Effector memory CD4-positive, alpha-beta T cell (primary cell): ENCODE measurements around the gene ADGRA1.

Source experiments
- DNase-seq, 3 donors: peaks; one replicate each; pipeline ENCODE4 v3.0.0-alpha.2; 2020
- H3K27ac ChIP-seq: 2 replicates; pipeline ENCODE4 v1.7.0; 2013; ENCODE audit warnings: mild to moderate bottlenecking, low read length, moderate library complexity; ENCODE audit not compliant: insufficient read depth, poor library complexity, severe bottlenecking
- H3K27me3 ChIP-seq: replicated peaks from 2 replicates; pipeline ENCODE4 v1.7.0; 2013; ENCODE audit warnings: mild to moderate bottlenecking, low read length; ENCODE audit not compliant: insufficient read depth, control insufficient read depth, poor library complexity, severe bottlenecking
- H3K36me3 ChIP-seq: 2 replicates; pipeline ENCODE4 v1.7.0; 2013; ENCODE audit warnings: mild to moderate bottlenecking, low read length, moderate library complexity; ENCODE audit not compliant: control insufficient read depth, insufficient read depth
- H3K4me1 ChIP-seq: 2 replicates; pipeline ENCODE4 v1.7.0; 2013; ENCODE audit warnings: low read length, mild to moderate bottlenecking; ENCODE audit not compliant: control insufficient read depth, insufficient read depth, poor library complexity, severe bottlenecking
- H3K4me3 ChIP-seq: 2 replicates; pipeline ENCODE4 v1.7.0; 2013; ENCODE audit warnings: low read length, low read depth, mild to moderate bottlenecking; ENCODE audit not compliant: insufficient read depth, poor library complexity, severe bottlenecking
- H3K9me3 ChIP-seq: 2 replicates; pipeline ENCODE4 v1.7.0; 2013; ENCODE audit warnings: mild to moderate bottlenecking, low read length, moderate library complexity; ENCODE audit not compliant: control insufficient read depth

Gene ADGRA1

DNA sequence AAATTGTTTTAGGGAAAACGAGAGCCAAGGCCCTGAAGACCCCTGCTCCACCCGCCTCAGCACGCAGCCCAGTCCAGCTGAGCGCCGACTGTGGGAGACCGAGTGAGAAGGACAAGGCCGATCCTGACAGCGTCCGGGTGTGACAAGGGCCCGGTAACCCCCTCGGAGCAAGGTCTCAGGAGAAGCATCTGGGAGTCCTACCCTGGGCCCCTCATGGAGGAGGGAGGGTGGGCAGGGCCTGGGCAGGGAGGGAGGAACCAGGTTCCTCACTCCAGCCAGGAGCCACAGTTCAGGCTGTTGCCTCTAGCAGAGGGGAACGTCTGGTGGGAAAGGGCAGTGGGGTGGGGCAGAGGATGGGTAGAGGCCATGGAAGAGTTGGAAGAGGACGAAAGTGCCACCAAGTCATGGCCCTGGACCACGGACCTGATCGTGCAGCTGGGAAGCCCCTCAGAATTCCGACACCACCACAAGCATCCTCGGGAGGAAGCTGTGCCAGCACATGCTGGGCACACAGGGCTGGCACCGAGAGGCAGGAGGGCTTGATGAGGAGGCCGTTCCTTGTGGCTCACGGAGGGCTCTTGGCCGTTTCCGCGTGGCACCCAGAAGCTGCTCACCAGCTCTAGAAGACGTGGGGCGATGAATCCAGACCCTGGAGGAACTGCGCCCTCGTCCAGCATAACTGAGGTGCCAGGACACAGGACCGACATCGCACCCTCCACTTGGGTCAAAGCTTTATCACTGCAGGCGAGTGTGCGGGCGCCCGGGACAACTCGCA is 70.1 kb downstream of the ADGRA1 start:
- no peak overlapping the region for H3K27ac ChIP-seq
- H3K27me3 ChIP-seq: peaks cover 11% of the 10 kb centered on the region
- H3K4me1 ChIP-seq: peaks cover 12% of the 10 kb centered on the region
- no peak for DNase-seq
- no peak overlapping the region for H3K4me3 ChIP-seq
- H3K9me3 ChIP-seq: no peaks in the 10 kb centered on the region
- H3K36me3 ChIP-seq: no peaks in the 10 kb centered on the region

DNA sequence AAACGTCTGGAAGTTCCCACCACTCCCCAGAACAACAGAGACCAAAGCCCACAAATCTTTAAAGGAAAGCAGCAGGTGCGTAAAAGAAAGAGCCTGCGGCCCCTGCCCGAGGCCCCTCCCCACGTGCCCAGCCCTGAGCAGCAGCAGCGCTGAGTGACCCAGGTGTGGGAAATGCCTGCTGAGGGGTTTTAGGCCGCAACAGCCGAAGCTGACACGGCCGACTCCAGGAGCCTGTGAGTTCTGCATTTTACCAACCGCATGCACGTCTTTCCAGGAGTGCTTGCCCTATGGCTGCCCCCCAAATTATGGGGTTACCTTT is 70.7 kb downstream of the ADGRA1 start:
- no peak for DNase-seq
- no peak overlapping the region for H3K27ac ChIP-seq
- H3K4me1 ChIP-seq: peaks cover 12% of the 10 kb centered on the region
- H3K36me3 ChIP-seq: no peaks in the 10 kb centered on the region
- peaks cover 11% of the 10 kb centered on the region for H3K27me3 ChIP-seq
- no peaks in the 10 kb centered on the region for H3K9me3 ChIP-seq
- no peak overlapping the region for H3K4me3 ChIP-seq

DNA sequence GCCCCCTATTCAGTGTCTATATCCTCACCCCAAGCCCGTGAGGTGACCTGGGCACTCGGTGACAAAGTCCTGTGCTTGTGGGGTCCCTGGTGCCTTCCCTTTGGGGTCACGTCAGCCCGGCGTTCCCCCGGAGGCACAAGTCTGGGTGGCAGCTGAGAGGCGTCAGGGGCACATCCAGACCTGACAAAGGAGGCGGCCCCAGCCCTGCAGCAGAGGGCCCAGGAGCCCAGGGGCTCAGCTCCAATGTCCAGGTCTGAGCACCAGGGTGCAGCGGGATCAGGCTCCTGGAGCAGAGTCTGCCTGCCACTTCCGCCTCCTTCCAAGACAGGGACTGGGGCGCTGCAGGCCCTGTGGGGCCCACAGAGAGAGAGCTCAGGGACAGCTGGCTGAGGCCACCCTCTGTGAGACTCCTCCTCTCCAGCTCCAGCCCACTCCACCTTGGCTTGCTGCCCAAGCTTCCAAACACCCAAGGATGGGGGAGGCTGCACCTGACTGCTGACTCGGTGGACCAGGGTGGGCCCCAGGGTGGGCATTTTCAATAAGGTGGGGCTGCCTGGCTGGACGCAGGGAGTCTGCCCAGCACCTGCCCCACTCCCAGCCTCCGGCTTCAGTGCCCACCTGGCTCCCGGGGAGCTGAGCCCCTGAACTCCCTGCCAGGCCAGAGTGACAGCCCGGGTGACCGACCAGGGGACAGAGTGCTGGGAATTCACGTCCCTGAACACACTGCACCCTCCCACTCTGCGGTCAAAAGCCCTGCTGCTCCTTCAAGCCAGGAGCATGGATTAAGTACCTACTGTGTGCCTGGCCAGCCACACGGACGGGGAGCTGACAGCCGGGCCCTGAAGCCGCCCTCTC is 71.3 kb downstream of the ADGRA1 start:
- H3K36me3 ChIP-seq: no peaks in the 10 kb centered on the region

DNA sequence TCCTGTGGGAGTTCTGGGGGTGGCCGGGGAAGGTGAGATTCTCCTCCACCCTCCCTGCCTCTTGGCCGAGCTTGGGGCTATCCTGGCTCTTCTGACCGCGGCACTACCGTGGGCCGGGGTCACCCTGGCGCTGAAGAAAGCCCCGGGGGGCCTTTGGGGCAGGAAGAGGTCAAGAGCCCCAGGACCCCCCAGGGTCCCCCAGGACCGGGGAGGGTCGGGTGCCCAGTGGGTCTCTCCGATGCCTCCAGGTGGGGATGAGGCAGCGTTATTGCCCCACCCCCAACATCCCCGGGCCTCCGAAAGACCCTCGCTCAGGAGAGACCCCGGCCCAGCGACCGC is 71.9 kb downstream of the ADGRA1 start:
- H3K9me3 ChIP-seq: no peaks in the 10 kb centered on the region
- DNase-seq: no peak
- no peak overlapping the region for H3K27ac ChIP-seq
- no peaks in the 10 kb centered on the region for H3K36me3 ChIP-seq
- H3K4me3 ChIP-seq: no peak overlapping the region
- peaks cover 11% of the 10 kb centered on the region for H3K27me3 ChIP-seq
- peaks cover 12% of the 10 kb centered on the region for H3K4me1 ChIP-seq

More for the DNA sequence above, 71.3 kb downstream of the ADGRA1 start:
- H3K27me3 ChIP-seq: peaks cover 11% of the 10 kb centered on the region
- peaks cover 12% of the 10 kb centered on the region for H3K4me1 ChIP-seq
- no peak for DNase-seq
- no peaks in the 10 kb centered on the region for H3K9me3 ChIP-seq
- H3K27ac ChIP-seq: no peak overlapping the region
- H3K4me3 ChIP-seq: no peak overlapping the region

DNA sequence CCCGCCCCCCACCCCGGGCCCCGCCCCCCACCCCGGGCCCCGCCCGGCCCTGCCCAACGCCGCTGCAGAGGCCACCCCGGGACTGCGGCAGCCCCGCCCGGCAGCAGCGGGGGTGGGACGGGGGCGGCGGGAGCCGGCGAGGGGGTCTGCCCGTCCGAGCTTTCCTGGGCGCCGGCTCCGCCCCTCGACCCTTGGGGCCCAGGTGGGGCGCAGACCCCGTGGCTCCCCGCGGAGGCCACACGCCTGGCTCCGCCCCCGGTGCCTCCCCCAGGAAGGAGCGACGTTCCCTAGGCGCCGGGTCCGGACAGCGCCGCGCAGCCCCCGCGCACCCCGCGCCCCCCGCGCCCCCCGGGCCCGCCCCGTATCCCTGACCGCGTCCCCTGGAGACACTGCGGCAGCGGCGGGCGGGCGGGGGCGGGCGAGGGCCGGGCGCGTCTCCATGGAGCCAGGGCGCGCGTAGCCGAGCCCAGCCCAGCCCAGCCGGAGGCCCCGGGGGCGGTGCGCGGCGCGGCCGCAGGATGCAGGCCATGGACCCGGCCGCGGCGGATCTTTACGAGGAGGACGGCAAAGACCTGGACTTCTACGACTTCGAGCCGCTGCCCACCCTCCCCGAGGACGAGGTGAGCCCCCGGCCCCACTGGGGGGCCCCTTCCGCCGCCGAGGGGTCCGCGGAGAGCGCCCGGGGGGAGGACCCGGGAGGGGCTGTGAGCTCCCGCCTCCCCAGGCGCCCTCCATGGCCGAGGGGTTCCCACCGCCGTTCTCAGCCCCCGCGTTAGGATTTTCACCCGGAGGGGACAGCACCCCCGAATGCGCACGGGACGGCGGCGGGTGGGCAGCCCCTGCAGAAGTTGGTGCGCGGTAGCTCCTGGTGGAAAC is 72.5 kb downstream of the ADGRA1 start, which contains the start of gene KNDC1:
Gene KNDC1, plus strand, starts transcription at position 270 of the 876 bp plus-strand sequence. Its CDS starts 249 bp downstream, at position 519.
- peaks cover 11% of the 10 kb centered on the region for H3K27me3 ChIP-seq
- peak within 1 kb of the TSS; percentile 54 for H3K4me3 ChIP-seq
- no peaks in the 10 kb centered on the region for H3K9me3 ChIP-seq
- DNase-seq: peak in 2 of 3 donors; percentile 20 to 40
- no peaks in the 10 kb centered on the region for H3K36me3 ChIP-seq
- peaks cover 12% of the 10 kb centered on the region for H3K4me1 ChIP-seq
- no peak within 1 kb of the TSS for H3K27ac ChIP-seq

DNA sequence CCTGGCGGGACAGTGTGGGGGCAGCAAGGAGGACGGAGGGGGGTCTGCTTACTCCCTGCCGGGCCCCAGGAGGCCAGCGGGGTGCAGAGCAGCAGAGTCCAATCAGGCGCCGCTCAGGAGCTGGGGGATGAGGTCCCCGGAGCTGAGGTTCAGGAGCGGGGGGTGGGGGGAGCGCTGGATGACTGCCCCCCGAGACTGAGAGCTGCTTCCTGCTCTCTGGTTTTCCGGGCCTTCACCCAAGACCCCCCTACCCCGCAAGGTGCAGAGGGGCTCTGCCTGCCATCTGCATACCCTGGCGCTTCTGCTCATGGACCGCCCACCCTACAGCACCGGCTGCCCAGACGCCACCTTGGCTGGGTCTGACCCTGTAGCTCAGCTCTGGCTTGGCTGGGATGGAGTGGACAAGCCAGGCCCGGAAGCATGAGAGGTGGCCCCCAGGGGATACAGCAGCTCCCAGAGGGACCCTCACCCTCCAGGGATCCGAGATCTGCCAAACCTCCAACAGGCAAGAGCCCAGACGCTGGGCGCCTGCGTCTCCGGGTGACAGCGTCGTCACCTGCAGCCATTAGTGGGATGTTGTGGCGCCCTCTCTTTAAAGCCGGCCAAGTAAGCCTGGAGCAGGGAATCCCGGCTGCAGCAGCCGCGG is 73.2 kb downstream of the ADGRA1 start:
- Histone ChIP-seq H3K9me3 (no peaks in the 10 kb centered on the region), H3K4me3 (peak overlapping the region; percentile 54), H3K4me1 (peaks cover 12% of the 10 kb centered on the region), H3K27me3 (peaks cover 11% of the 10 kb centered on the region), H3K36me3 (no peaks in the 10 kb centered on the region), H3K27ac (no peak overlapping the region)
- DNase-seq: no peak

DNA sequence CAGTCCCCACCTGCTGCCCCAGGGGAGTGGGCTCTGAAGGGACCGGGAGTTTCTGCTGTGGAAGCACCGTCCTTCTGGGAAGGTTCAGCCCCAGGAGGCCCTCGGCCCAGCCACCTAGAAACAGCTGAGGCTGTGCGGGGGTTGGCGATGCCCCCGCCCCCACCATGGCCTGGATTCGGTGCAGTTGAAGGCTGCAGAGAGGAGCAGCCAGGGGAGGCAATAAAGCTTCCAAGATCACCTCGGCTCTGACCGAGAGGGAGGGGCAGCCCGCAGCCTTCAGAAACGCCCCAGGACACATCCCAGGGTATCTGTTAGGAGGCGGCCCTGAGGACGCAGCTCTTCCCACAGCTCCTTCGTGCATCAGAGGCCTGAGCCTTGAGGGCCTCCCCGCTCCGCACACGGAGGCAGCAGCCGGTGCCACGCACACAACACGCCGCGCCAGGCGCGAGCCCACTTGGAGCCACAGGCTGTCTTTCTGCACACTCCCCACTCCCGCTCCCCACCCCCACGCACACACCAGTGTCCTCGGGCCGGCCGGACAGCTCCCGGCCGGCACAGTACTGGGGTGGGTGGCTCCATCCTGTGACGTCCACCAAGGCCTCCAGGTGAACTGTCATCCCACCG is 73.9 kb downstream of the ADGRA1 start:
- Histone ChIP-seq H3K4me3 (peak overlapping the region; percentile 54), H3K9me3 (no peaks in the 10 kb centered on the region), H3K27me3 (peaks cover 11% of the 10 kb centered on the region), H3K27ac (no peak overlapping the region), H3K36me3 (no peaks in the 10 kb centered on the region), H3K4me1 (peaks cover 12% of the 10 kb centered on the region)
- DNase-seq: no peak

DNA sequence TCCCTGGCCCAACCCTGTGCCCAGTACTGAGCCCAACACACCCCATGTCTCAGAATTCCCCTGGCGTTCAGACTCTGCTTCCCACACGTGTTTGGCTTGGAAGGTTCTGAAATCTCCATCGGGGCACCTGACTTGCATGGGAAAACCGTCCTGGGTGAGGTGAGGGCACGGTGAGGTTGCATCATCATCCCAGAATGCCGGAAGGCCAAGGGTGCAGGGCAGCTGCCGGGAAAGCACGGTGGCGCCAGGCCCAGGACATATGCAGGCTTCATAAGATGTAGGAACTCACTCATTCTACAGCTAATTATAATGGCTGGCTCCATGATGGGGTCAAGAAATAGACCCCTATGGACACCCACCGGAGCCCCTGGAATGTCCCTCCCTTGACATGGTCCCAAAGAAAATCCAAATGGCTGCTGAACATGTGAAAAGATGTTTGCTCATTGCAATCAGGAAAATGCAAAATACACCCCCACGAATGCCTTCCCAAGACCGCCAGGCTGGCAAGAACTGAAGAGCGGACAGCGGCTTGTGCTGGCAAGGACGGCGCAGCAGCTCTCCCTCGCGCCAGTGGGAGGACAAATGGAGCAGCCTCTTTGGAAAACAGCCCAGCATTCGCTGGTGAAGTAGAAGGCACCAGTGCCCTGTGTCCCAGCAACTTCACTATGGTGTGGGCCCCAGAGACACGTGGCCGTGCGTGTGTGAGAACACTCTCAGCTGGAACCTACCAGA is 74.6 kb downstream of the ADGRA1 start:
- Histone ChIP-seq H3K4me3 (no peak overlapping the region), H3K27ac (no peak overlapping the region), H3K4me1 (peaks cover 12% of the 10 kb centered on the region), H3K9me3 (no peaks in the 10 kb centered on the region), H3K36me3 (no peaks in the 10 kb centered on the region), H3K27me3 (peaks cover 11% of the 10 kb centered on the region)
- no peak for DNase-seq
